ENCODE results near the gene SLC37A1. TPM values are rescaled to one million over a fixed set of nuclear protein-coding genes. Genes with fewer than 3 reads are reported as not detected.

The SLC37A1 gene
- total and polyA plus RNA-seq, 9 of the 15 experiments (the other 6 are each of a cell fraction or from before 2014, with no cell fraction given), result 0.06 to 3.4 (median 0.40) TPM

- DNase-seq (ENCODE audit: extremely low read depth in 1 of 4, low spot score in 3 of 4) (no peak), ATAC-seq (no peak), FAIRE-seq (no peak)
- POLR2A ChIA-PET, result interaction anchor here (1.9 kb wide), 1 partner anchor 10 kb away, joined by 7 read pairs; no protein-coding TSS in a partner anchor
- peaks cover 6% of the 10 kb centered on the region; the same call in 1 of the 2 replicates for H4K20me1 ChIP-seq (replicated peaks; ENCODE audit: control insufficient read depth, insufficient read depth, low read length)
- CTCF ChIA-PET (ENCODE audit: low intra/inter-chr PET ratio), result no interaction called here
- H3K4me3 ChIP-seq, result no peak overlapping the region
- H2AFZ ChIP-seq (ENCODE audit: low read depth, low read length), result no peak overlapping the region
- 9% methylated on average over 14 of the region's 14 CpGs for WGBS (ENCODE audit: insufficient coverage, low coverage, missing lambda C conversion rate)
- H3K27me3 ChIP-seq (ENCODE audit: control insufficient read depth in 2 of 2, insufficient read depth in 2 of 2, low read length in 2 of 2), result peaks cover 64 to 85% of the 10 kb centered on the region in 2 experiments
- BruUV-seq (replicated peaks), result no TSS peak
- in situ Hi-C loops (cut with MboI) (no loop called here), intact Hi-C loops (cut with micrococcal nuclease) (loop anchor here (10.0 kb wide), 1 partner anchor 53 kb away; no protein-coding TSS in a partner anchor)
- no peaks in the 10 kb centered on the region for H3K9me3 ChIP-seq (replicated peaks; ENCODE audit: control insufficient read depth, insufficient read depth, low read depth, low read length)
- no peak for TF ChIP-seq NBN (IDR thresholded peaks at IDR 0.05; ENCODE audit: low read depth)
- TF ChIP-seq, protein P1, sequence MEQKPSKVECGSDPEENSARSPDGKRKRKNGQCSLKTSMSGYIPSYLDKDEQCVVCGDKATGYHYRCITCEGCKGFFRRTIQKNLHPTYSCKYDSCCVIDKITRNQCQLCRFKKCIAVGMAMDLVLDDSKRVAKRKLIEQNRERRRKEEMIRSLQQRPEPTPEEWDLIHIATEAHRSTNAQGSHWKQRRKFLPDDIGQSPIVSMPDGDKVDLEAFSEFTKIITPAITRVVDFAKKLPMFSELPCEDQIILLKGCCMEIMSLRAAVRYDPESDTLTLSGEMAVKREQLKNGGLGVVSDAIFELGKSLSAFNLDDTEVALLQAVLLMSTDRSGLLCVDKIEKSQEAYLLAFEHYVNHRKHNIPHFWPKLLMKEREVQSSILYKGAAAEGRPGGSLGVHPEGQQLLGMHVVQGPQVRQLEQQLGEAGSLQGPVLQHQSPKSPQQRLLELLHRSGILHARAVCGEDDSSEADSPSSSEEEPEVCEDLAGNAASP (IDR thresholded peaks at IDR 0.05), result no peak
- TF ChIP-seq NR2C2 (CRISPR knock-in tag; IDR thresholded peaks at IDR 0.05), result no peak
- TF ChIP-seq NR2C2 (tag; IDR thresholded peaks at IDR 0.05), result no peak
- TF ChIP-seq TBL1XR1 (IDR thresholded peaks at IDR 0.05; ENCODE audit: low read length in 2 of 2), result no peak
- TF ChIP-seq SP1 (CRISPR knock-in tag; IDR thresholded peaks at IDR 0.05), result no peak
- TF ChIP-seq LEF1 (IDR thresholded peaks at IDR 0.05), result no peak
- no peak for TF ChIP-seq HDGF (IDR thresholded peaks at IDR 0.05)
- TF ChIP-seq CEBPB (tag; IDR thresholded peaks at IDR 0.05), result 0 out of 2 replicates have a peak, but pooled peaks have one; percentile 22
- H3K9me1 ChIP-seq (ENCODE audit: control insufficient read depth, insufficient read depth, low read length), result no peaks in the 10 kb centered on the region
- H3K9ac ChIP-seq (ENCODE audit: insufficient read depth in 1 of 2, low read depth in 2 of 2, low read length in 2 of 2), result no peak overlapping the region
- no peak overlapping the region for H3K4me2 ChIP-seq (ENCODE audit: insufficient read depth, low read length)
- H3K36me3 ChIP-seq (ENCODE audit: control insufficient read depth, insufficient read depth, low read length), result no peaks in the 10 kb centered on the region
- H3K4me1 ChIP-seq (replicated peaks in 1 of 2; ENCODE audit: control insufficient read depth in 2 of 2, insufficient read depth in 2 of 2, low read length in 2 of 2), result peaks cover 0 to 4% of the 10 kb centered on the region in 2 experiments; a peak in 1 of 5 replicates
- no peak overlapping the region for H3K27ac ChIP-seq (ENCODE audit: extremely low read depth, low read depth, low read length)
- no peaks in the 10 kb centered on the region for H3K79me2 ChIP-seq (ENCODE audit: control insufficient read depth, insufficient read depth, low read length)
Measured at GRCh38 chr21:42522271-42522670, 8.6 kb downstream of the SLC37A1 start.

All from K562 (cell line).